Measurements from ENCODE around the gene SLC34A1. TPM values are rescaled to one million over a fixed set of nuclear protein-coding genes. Genes with fewer than 3 reads are reported as not detected.
A peak's percentile ranks its signal among the peaks of the same experiment; 100 is the strongest.

Gene SLC34A1
- total and polyA plus RNA-seq, 2 of the 13 experiments (the other 11 are each of a cell fraction or from before 2014, with no cell fraction given) = 0.03 to 0.20 TPM

GRCh38 chr5:177351392-177352329 is 32.6 kb upstream of the SLC34A1 start, which contains the start of gene LMAN2 (continued):
- TF ChIP-seq, protein P1, sequence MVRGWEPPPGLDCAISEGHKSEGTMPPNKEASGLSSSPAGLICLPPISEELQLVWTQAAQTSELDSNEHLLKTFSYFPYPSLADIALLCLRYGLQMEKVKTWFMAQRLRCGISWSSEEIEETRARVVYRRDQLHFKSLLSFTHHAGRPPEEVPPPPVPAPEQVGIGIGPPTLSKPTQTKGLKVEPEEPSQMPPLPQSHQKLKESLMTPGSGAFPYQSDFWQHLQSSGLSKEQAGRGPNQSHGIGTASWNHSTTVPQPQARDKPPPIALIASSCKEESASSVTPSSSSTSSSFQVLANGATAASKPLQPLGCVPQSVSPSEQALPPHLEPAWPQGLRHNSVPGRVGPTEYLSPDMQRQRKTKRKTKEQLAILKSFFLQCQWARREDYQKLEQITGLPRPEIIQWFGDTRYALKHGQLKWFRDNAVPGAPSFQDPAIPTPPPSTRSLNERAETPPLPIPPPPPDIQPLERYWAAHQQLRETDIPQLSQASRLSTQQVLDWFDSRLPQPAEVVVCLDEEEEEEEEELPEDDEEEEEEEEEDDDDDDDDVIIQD (CRISPR knock-in tag; IDR thresholded peaks at IDR 0.05; ENCODE audit: low read depth) = no peak
- TF ChIP-seq ZNF205 (CRISPR knock-in tag; IDR thresholded peaks at IDR 0.05) (0 out of 2 replicates have a peak, but pooled peaks have one; percentile 22), JUND (CRISPR knock-in tag; IDR thresholded peaks at IDR 0.05) (no peak), TBP (CRISPR knock-in tag; IDR thresholded peaks at IDR 0.05) (0 out of 2 replicates have a peak, but pooled peaks have one; percentile 8), PRDM4 (CRISPR knock-in tag; IDR thresholded peaks at IDR 0.05; ENCODE audit: borderline replicate concordance) (no peak), SP2 (CRISPR knock-in tag; IDR thresholded peaks at IDR 0.05) (peak; percentile 97), TSC22D2 (CRISPR knock-in tag; IDR thresholded peaks at IDR 0.05; ENCODE audit: borderline replicate concordance) (0 out of 2 replicates have a peak, but pooled peaks have one; percentile 59), RXRA (CRISPR knock-in tag; IDR thresholded peaks at IDR 0.05) (no peak), MIXL1 (CRISPR knock-in tag; IDR thresholded peaks at IDR 0.05) (no peak), ZZZ3 (CRISPR knock-in tag; IDR thresholded peaks at IDR 0.05; ENCODE audit: borderline replicate concordance) (no peak), ZNF550 (CRISPR knock-in tag; IDR thresholded peaks at IDR 0.05; ENCODE audit: borderline replicate concordance) (no peak), ZNF160 (CRISPR knock-in tag; IDR thresholded peaks at IDR 0.05) (no peak), NCOA1 (CRISPR knock-in tag; IDR thresholded peaks at IDR 0.05) (0 out of 2 replicates have a peak, but pooled peaks have one; percentile 55), CBX5 (CRISPR knock-in tag; IDR thresholded peaks at IDR 0.05; ENCODE audit: borderline replicate concordance) (peak; percentile 78; the same call in 1 of the 2 replicates), XRCC5 (optimal IDR thresholded peaks at IDR 0.05; ENCODE audit: low read length) (peak; percentile 93), SMAD3 (CRISPR knock-in tag; IDR thresholded peaks at IDR 0.05) (peak; percentile 85; the same call in 1 of the 2 replicates), AKAP8 (CRISPR knock-in tag; IDR thresholded peaks at IDR 0.05) (no peak), ATF3 (CRISPR knock-in tag; IDR thresholded peaks at IDR 0.05) (no peak; the same call in 1 of the 2 replicates), NFE2L1 (CRISPR knock-in tag; IDR thresholded peaks at IDR 0.05; ENCODE audit: borderline replicate concordance) (no peak), KLF15 (CRISPR knock-in tag; IDR thresholded peaks at IDR 0.05; ENCODE audit: borderline replicate concordance) (no peak), ZNF567 (CRISPR knock-in tag; IDR thresholded peaks at IDR 0.05; ENCODE audit: borderline replicate concordance) (no peak), NR2C2 (CRISPR knock-in tag; IDR thresholded peaks at IDR 0.05; ENCODE audit: borderline replicate concordance) (peak; percentile 84), NAIF1 (CRISPR knock-in tag; IDR thresholded peaks at IDR 0.05; ENCODE audit: borderline replicate concordance) (no peak), KAT8 (CRISPR knock-in tag; IDR thresholded peaks at IDR 0.05) (peak; percentile 98), ZNF879 (CRISPR knock-in tag; IDR thresholded peaks at IDR 0.05) (peak; percentile 27; the same call in 1 of the 2 replicates)
- TF ChIP-seq, protein P2, sequence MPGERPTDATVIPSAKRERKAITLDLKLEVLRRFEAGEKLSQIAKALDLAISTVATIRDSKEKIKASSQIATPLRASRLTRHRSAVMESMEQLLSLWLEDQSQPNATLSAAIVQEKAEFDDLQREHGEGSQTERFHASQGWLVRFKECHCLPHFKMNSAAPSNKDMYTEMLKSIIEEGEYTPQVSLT (CRISPR knock-in tag; IDR thresholded peaks at IDR 0.05; ENCODE audit: borderline replicate concordance, low read depth) = no peak
